Brain microvascular endothelial cell (primary cell): ENCODE measurements around the gene MAGI1.

Experiments used
- DNase-seq: peaks from one replicate; pipeline ENCODE4 v3.0.0-alpha.2; 2020
- H3K27ac ChIP-seq: fragments of 250-450 bp; sonication (Bioruptor Pico); 2 replicates; pipeline ENCODE4 v1.5.1; 2020; ENCODE audit warnings: mild to moderate bottlenecking, moderate library complexity
- H3K27me3 ChIP-seq: fragments of 250-450 bp; sonication (Bioruptor Pico); replicated peaks from 2 replicates; pipeline ENCODE4 v1.5.1; 2020; ENCODE audit warnings: mild to moderate bottlenecking
- H3K36me3 ChIP-seq: fragments of 250-450 bp; sonication (Bioruptor Pico); replicated peaks from 2 replicates; pipeline ENCODE4 v1.5.1; 2020; ENCODE audit warnings: mild to moderate bottlenecking
- H3K4me3 ChIP-seq: 2 replicates; pipeline ENCODE4 v1.5.1; 2011; ENCODE audit warnings: low read depth, mild to moderate bottlenecking, control low read depth, low read length, moderate library complexity
- in situ Hi-C: cut with HindIII; loops from 2 replicates; pipeline ENCODE4 v1.10.0; 2017; ENCODE audit warnings: low sequenced_read_pairs, low pct_ligation_motif_present
- TF ChIP-seq, protein P1 (sequence below): IDR thresholded peaks from 2 replicates; pipeline ENCODE4 v1.5.1; 2011; ENCODE audit warnings: low read depth, mild to moderate bottlenecking, moderate library complexity, low read length, control low read depth, inconsistent platforms; ENCODE audit errors: missing control alignments

Gene MAGI1

DNA sequence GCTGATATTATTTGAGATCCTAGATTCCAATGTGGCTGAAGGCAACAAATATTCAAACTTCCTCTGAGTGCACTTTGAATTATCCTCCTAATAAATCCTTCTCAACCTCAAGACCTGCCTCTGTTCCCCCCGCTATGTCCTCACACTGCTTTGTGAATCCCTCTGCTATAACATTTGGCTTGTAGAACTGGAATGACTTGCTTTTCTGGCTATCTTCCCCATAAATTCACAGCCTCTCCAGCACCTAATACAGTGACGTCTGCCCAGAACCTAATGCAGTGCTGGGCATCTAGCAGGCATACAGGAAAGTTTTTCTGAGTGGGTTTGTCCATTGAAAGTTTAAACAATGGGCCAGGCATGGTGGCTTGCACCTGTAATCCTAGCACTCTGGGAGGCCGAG, 707.0 kb downstream of the MAGI1 start:
- no peak for DNase-seq
- Histone ChIP-seq H3K27ac (no peak overlapping the region), H3K36me3 (no peaks in the 10 kb centered on the region), H3K27me3 (no peaks in the 10 kb centered on the region), H3K4me3 (no peak overlapping the region)
- in situ Hi-C loops = no loop called here
- TF ChIP-seq, protein P1, sequence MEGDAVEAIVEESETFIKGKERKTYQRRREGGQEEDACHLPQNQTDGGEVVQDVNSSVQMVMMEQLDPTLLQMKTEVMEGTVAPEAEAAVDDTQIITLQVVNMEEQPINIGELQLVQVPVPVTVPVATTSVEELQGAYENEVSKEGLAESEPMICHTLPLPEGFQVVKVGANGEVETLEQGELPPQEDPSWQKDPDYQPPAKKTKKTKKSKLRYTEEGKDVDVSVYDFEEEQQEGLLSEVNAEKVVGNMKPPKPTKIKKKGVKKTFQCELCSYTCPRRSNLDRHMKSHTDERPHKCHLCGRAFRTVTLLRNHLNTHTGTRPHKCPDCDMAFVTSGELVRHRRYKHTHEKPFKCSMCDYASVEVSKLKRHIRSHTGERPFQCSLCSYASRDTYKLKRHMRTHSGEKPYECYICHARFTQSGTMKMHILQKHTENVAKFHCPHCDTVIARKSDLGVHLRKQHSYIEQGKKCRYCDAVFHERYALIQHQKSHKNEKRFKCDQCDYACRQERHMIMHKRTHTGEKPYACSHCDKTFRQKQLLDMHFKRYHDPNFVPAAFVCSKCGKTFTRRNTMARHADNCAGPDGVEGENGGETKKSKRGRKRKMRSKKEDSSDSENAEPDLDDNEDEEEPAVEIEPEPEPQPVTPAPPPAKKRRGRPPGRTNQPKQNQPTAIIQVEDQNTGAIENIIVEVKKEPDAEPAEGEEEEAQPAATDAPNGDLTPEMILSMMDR = no peak

DNA sequence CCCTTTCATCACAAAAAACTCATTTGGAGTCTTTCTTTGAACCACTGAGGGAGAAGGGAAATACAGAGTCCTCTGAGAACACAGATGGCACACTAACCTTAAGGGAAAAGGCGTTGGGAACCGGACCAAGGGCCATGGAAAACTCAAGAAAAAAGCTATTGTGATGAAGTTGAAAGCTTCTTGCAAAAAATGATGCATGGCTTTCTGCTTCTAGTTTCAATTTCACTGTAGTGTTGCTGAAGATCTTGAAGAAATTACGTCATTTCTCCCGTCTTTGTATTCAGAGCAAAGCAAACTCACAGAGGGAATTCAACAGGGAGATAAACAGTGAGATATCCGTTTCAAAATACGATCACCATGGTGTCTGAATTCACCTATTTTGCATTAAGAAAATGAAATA, 708.6 kb downstream of the MAGI1 start:
- in situ Hi-C loops = no loop called here

DNA sequence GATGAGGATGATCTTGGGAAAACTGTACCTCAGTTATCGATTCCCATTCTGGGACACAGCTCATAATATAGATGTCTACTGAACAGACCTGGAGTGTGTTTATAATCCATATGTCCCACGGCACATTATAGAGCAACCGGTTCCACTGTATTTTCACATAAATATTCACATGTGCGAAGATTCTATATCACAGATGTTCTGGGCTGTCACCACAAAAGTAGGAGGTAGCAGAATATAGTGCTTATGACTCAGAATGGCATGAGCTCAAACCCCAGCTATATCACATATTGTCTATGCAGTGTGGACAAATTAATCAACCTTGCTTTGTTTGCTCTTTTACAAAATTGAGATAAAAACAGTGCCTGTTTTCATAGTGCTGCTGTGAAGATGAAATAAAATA, 710.6 kb downstream of the MAGI1 start:
- TF ChIP-seq, protein P1 = no peak
- Histone ChIP-seq H3K4me3 (no peak overlapping the region), H3K36me3 (no peaks in the 10 kb centered on the region), H3K27me3 (no peaks in the 10 kb centered on the region), H3K27ac (no peak overlapping the region)
- in situ Hi-C loops = no loop called here
- no peak for DNase-seq

More for the DNA sequence above, 708.6 kb downstream of the MAGI1 start:
- Histone ChIP-seq H3K36me3 (no peaks in the 10 kb centered on the region), H3K27me3 (no peaks in the 10 kb centered on the region), H3K27ac (no peak overlapping the region), H3K4me3 (no peak overlapping the region)
- no peak for DNase-seq
- TF ChIP-seq, protein P1 = no peak

DNA sequence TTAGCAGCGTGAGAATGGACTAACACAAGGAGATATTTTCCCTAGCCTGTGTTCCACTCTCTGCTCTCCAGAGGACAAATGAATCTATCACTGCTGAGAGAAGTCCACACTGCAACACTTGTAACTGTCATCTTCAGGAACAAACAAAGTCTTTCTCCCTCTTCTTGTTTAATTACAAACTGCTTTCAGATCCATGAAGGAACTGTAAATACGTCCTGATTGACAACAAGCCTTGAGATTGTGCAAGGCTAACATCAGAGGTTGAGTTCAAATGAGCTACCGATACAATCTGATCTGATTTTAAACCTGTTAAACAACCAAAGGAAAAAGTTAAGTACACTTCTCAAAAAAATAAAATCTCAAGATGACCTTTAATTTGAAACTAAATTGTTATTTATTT, 712.1 kb downstream of the MAGI1 start:
- in situ Hi-C loops = no loop called here
- H3K36me3 ChIP-seq = no peaks in the 10 kb centered on the region
- H3K27ac ChIP-seq = no peak overlapping the region
- TF ChIP-seq, protein P1 = no peak
- H3K27me3 ChIP-seq = no peaks in the 10 kb centered on the region
- H3K4me3 ChIP-seq = no peak overlapping the region
- DNase-seq = no peak

DNA sequence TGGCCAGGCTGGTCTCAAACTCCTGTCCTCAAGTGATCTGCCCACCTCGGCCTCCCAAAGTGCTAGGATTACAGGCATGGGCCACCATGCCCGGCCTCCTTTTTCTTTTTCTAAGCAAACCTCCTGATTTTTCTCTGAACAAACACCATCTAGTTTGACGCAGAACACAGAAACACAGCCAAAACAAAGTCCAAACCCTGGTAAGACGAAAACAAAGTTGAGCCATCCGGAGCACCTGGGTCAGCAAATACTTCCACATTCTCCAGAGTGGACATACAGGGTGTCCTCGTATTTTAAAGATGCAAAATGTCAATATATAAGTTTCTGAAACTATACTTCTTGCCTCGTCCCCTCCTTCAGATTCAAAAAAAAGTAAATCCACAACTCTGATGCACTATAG, 715.8 kb downstream of the MAGI1 start:
- TF ChIP-seq, protein P1 = no peak
- in situ Hi-C loops = no loop called here
- Histone ChIP-seq H3K27ac (no peak overlapping the region), H3K4me3 (no peak overlapping the region), H3K36me3 (no peaks in the 10 kb centered on the region), H3K27me3 (no peaks in the 10 kb centered on the region)
- DNase-seq = no peak

DNA sequence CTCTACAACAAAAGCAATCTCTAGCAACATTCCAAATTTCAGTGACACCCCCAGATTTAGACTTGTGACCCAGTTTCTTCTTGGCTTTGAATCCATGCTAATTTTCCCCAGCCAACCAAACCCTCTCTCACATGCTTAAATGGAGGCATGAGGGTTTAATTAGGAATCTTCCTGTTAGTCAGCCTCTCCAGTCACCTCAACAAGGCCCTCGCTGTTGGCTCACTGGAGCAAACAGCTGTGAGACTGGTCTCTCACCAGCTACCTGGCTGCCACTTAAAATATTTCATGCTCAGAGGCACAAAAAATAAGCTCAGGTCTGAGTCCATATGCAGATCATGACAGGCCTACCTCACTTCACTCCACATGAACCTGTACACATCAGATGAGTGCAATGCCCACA, 720.5 kb downstream of the MAGI1 start:
- Histone ChIP-seq H3K27me3 (no peaks in the 10 kb centered on the region), H3K27ac (no peak overlapping the region), H3K36me3 (no peaks in the 10 kb centered on the region), H3K4me3 (no peak overlapping the region)
- TF ChIP-seq, protein P1 = no peak
- in situ Hi-C loops = no loop called here
- no peak for DNase-seq
